Breast epithelium (tissue), 4 donors: ENCODE measurements around the gene MFSD8. TPM values are rescaled to one million over a fixed set of nuclear protein-coding genes. Genes with fewer than 3 reads are reported as not detected.

Source experiments
- DNase-seq, 2 donors: peaks; one replicate each; pipeline ENCODE4 v3.0.0-alpha.2; 2019; ENCODE audit warnings: low spot score in 2 of 2
- H3K27ac ChIP-seq, 2 donors: fragments of 200-600 bp; sonication (generic) in 1 of 2; one replicate each; pipeline ENCODE4 v1.5.1; 2016 to 2019; ENCODE audit warnings: mild to moderate bottlenecking in 1 of 2
- H3K27me3 ChIP-seq, 2 donors: fragments of 200-600 bp; sonication (generic) in 1 of 2; one replicate each; pipeline versions ENCODE4 v1.5.1 to v1.6.0; 2017 to 2019; ENCODE audit warnings: control low read depth in 1 of 2, mild to moderate bottlenecking in 1 of 2
- H3K36me3 ChIP-seq: fragments of 200-600 bp; one replicate; pipeline ENCODE4 v1.5.1; 2019
- H3K4me1 ChIP-seq, 2 donors: fragments of 200-600 bp; sonication (generic); one replicate each; pipeline ENCODE4 v1.5.1; 2016 to 2019; ENCODE audit warnings: control low read depth in 1 of 2
- H3K4me3 ChIP-seq, 3 donors: fragments of 200-600 bp; sonication (generic); 1 replicate in 2 of 3; 2 replicates in 1 of 3; pipeline ENCODE4 v1.5.1; 2016 to 2019; ENCODE audit warnings: mild to moderate bottlenecking in 3 of 3, moderate library complexity in 2 of 3
- H3K9me3 ChIP-seq, 2 donors: fragments of 200-600 bp; sonication (generic) in 1 of 2; one replicate each; pipeline ENCODE4 v1.5.1; 2016 to 2019; ENCODE audit warnings: control low read depth in 1 of 2
- CTCF ChIP-seq, 3 donors: fragments of 450-650 bp; IDR thresholded peaks; one replicate each; pipeline ENCODE4 v1.5.1; 2016 to 2017; ENCODE audit warnings: antibody characterized with exemption in 3 of 3, mild to moderate bottlenecking in 3 of 3, moderate library complexity in 3 of 3
- POLR2A ChIP-seq: fragments of 450-650 bp; IDR thresholded peaks from one replicate; pipeline ENCODE4 v1.6.1; 2016; ENCODE audit warnings: antibody characterized with exemption, mild to moderate bottlenecking, moderate library complexity
- POLR2AphosphoS5 ChIP-seq, 3 donors: sonication (generic); formaldehyde crosslinking; IDR thresholded peaks; one replicate each; pipeline ENCODE4 v1.6.1; 2017; ENCODE audit warnings: antibody characterized with exemption in 3 of 3
- intact Hi-C: fragments of 100-400 bp; cut with DNase I; formaldehyde crosslinking; loops from one replicate; pipeline ENCODE4 v1.15.1; 2023; ENCODE audit warnings: low total_unique reads
- total RNA-seq, 3 donors: library from RNA; depleted of rRNA; stranded (reverse); fragments of >200 nt; gene quantifications; one replicate each; pipeline ENCODE4 v1.1.0, GENCODE V29; 2016

Gene MFSD8
- total RNA-seq, 3 donors from 2014 or later = 18.9 to 50.9 (median 37.7) TPM

- Histone ChIP-seq H3K9me3 (peaks cover 3 to 16% of the 10 kb centered on the region in 2 donors), H3K36me3 (no peaks in the 10 kb centered on the region), H3K4me3 (no peak overlapping the region), H3K27ac (no peak overlapping the region), H3K27me3 (no peaks in the 10 kb centered on the region), H3K4me1 (no peaks in the 10 kb centered on the region)
- no peak for DNase-seq
- intact Hi-C loops = no loop called here
- TF ChIP-seq CTCF (IDR thresholded peaks at IDR 0.05) (no peak), POLR2A (no peak), POLR2AphosphoS5 (IDR thresholded peaks at IDR 0.05) (no peak)
These were observed 30.8 kb upstream of the MFSD8 start for GRCh38 chr4:127995776-127996175.

- TF ChIP-seq POLR2AphosphoS5 (IDR thresholded peaks at IDR 0.05) (no peak), CTCF (IDR thresholded peaks at IDR 0.05) (no peak), POLR2A (no peak)
- Histone ChIP-seq H3K27me3 (no peaks in the 10 kb centered on the region), H3K4me1 (no peaks in the 10 kb centered on the region), H3K9me3 (peaks cover 3 to 5% of the 10 kb centered on the region in 2 donors), H3K27ac (no peak overlapping the region), H3K36me3 (no peaks in the 10 kb centered on the region), H3K4me3 (no peak overlapping the region)
- no peak for DNase-seq
- intact Hi-C loops = no loop called here
These were observed 28.2 kb upstream of the MFSD8 start for GRCh38 chr4:127993151-127993550.

- no peaks in the 10 kb centered on the region for H3K9me3 ChIP-seq
- DNase-seq = no peak
- no peaks in the 10 kb centered on the region for H3K27me3 ChIP-seq
- no peak overlapping the region for H3K4me3 ChIP-seq
- TF ChIP-seq POLR2A = no peak
- TF ChIP-seq CTCF (IDR thresholded peaks at IDR 0.05) = no peak
- intact Hi-C loops = no loop called here
- no peak overlapping the region for H3K27ac ChIP-seq
- no peaks in the 10 kb centered on the region for H3K36me3 ChIP-seq
- H3K4me1 ChIP-seq = no peaks in the 10 kb centered on the region
These were observed 23.7 kb upstream of the MFSD8 start for GRCh38 chr4:127988638-127989037.

GRCh38 chr4:127985989-127986388 is 21.0 kb upstream of the MFSD8 start:
- DNase-seq = no peak
- intact Hi-C loops = no loop called here
- Histone ChIP-seq H3K4me1 (no peaks in the 10 kb centered on the region), H3K27me3 (no peaks in the 10 kb centered on the region), H3K9me3 (no peaks in the 10 kb centered on the region), H3K27ac (no peak overlapping the region), H3K36me3 (no peaks in the 10 kb centered on the region), H3K4me3 (no peak overlapping the region)
- no peak for TF ChIP-seq CTCF (IDR thresholded peaks at IDR 0.05)
- no peak for TF ChIP-seq POLR2AphosphoS5 (IDR thresholded peaks at IDR 0.05)
- no peak for TF ChIP-seq POLR2A

- TF ChIP-seq POLR2AphosphoS5 (IDR thresholded peaks at IDR 0.05) = no peak
- TF ChIP-seq POLR2A = no peak
- no peak for TF ChIP-seq CTCF (IDR thresholded peaks at IDR 0.05)
- intact Hi-C loops = no loop called here
- Histone ChIP-seq H3K27me3 (no peaks in the 10 kb centered on the region), H3K27ac (no peak overlapping the region), H3K36me3 (no peaks in the 10 kb centered on the region), H3K9me3 (no peaks in the 10 kb centered on the region), H3K4me3 (no peak overlapping the region), H3K4me1 (no peaks in the 10 kb centered on the region)
- DNase-seq = no peak
These were observed 17.5 kb upstream of the MFSD8 start for GRCh38 chr4:127982445-127982844.
